Fibroblast of pulmonary artery (primary cell): ENCODE results near the gene PPP1R13B.

Experiments used
- DNase-seq: peaks from one replicate; pipeline ENCODE4 v3.0.0-alpha.2; 2010; ENCODE audit warnings: low read depth
- H3K4me3 ChIP-seq: replicated peaks from 2 replicates; pipeline ENCODE4 v1.5.1; 2011; ENCODE audit warnings: low read depth, mild to moderate bottlenecking, control low read depth, low read length, moderate library complexity
- TF ChIP-seq, protein P1 (sequence below): IDR thresholded peaks from 2 replicates; pipeline ENCODE4 v1.5.1; 2011; ENCODE audit warnings: mild to moderate bottlenecking, control low read depth, low read length, inconsistent platforms; ENCODE audit errors: missing control alignments

The PPP1R13B gene

DNA sequence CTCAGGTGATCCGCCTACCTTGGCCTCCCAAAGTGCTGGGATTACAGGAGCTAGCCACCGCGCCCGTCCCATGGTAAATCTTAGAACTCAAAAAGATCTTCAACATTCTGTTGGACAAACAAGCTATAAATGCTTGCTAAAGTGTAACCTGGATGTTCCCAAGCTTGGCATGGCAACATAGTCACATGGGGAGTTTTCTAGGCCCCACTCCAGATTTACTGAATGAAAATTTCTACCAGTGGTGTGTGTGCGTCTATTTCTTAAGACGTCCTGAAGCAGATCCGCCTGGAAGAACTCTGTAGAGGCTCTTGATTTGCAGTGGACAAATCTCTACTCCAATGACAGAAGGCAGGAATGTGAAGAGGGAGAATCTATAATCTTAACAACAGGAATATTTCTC is 71.9 kb downstream of the PPP1R13B start:
- DNase-seq, result no peak
- H3K4me3 ChIP-seq, result no peak overlapping the region
- TF ChIP-seq, protein P1, sequence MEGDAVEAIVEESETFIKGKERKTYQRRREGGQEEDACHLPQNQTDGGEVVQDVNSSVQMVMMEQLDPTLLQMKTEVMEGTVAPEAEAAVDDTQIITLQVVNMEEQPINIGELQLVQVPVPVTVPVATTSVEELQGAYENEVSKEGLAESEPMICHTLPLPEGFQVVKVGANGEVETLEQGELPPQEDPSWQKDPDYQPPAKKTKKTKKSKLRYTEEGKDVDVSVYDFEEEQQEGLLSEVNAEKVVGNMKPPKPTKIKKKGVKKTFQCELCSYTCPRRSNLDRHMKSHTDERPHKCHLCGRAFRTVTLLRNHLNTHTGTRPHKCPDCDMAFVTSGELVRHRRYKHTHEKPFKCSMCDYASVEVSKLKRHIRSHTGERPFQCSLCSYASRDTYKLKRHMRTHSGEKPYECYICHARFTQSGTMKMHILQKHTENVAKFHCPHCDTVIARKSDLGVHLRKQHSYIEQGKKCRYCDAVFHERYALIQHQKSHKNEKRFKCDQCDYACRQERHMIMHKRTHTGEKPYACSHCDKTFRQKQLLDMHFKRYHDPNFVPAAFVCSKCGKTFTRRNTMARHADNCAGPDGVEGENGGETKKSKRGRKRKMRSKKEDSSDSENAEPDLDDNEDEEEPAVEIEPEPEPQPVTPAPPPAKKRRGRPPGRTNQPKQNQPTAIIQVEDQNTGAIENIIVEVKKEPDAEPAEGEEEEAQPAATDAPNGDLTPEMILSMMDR, result no peak

DNA sequence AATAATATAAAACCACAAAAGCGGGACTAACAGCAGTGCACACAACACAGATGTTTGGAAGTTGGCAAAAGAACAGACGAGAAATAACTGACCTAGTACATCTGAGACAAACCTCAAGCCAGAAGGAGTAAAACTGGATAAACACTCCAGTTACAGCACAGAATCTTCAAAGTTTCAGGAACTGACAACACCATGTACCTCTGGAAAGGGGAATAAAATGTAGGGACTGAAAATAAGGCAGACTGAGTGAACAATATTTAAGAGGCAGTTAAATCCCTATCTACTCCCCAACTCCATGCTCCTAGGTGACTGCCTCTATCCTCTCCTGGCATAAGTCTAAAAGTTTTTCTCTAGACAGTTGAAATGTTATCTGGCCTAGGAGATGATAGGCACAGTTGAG is 73.9 kb downstream of the PPP1R13B start:
- no peak for DNase-seq
- TF ChIP-seq, protein P1, result no peak
- H3K4me3 ChIP-seq, result no peak overlapping the region

DNA sequence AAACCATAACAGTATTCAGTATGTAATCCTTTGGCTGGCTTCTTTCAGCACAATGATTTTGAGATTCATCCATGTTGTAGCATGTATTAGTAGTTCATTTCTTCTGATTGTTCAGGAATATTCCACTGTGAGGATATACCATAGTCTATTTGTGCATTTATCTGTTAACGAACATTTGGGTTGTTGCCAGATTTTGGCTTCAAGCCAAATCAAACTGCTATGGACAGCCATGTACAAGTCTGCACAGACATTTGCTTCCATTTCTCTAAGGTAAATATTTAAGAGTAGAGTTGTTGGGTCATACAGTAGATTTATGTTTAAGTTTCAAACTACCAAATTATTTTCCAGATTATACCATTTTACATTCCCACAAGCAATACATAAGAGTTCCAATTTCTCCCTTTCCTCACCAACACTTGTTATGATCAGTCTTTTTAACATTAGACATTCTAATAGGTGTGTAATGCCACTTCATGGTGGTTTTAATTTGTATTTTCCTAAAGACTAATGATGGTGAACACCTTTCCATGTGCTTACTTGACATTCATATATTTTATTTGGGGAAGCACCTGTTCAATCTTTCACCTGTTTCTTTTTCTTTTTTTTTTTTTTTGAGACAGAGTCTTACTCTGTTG is 75.2 kb downstream of the PPP1R13B start:
- TF ChIP-seq, protein P1, result no peak
- no peak overlapping the region for H3K4me3 ChIP-seq
- no peak for DNase-seq

DNA sequence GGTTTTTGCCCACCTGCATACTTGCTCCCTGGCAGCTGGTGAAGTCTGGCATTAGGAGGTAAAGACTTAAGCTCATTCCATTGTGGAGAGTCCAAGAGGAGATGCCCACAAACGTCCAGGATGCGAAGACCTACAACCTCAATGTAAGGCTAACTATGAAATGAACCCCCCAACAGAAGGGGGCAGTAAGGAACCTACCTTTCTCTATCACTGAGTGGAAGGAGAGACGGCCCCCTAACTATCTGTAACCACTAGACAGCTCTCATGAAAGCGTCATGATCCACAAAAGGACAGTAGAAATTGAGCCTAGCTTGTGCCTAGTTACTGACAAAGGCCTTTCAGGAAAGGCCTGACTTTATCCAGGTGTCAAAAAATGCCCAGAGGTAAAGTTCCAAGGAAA is 76.5 kb downstream of the PPP1R13B start:
- no peak for DNase-seq
- TF ChIP-seq, protein P1, result no peak

DNA sequence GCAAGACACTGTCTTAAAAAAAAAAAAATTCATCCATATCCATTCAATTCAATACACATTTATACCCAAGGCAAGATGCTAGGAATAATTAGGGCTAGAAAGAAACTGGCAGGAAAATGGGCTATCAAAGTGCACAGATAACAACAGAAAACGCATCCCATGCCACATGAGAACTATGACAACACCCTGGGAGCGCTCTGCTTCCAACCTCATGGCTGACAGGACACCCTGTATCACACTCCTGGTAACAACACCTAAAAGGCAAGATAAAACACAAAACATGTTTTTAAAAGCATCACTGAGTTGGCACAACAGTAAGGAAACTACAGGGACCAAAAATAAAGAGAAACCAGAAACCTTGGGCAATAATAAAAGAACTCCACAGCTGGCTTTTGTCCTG is 76.9 kb downstream of the PPP1R13B start:
- DNase-seq, result no peak
- no peak overlapping the region for H3K4me3 ChIP-seq
- TF ChIP-seq, protein P1, result no peak

More for the DNA sequence above, 76.5 kb downstream of the PPP1R13B start:
- no peak overlapping the region for H3K4me3 ChIP-seq

DNA sequence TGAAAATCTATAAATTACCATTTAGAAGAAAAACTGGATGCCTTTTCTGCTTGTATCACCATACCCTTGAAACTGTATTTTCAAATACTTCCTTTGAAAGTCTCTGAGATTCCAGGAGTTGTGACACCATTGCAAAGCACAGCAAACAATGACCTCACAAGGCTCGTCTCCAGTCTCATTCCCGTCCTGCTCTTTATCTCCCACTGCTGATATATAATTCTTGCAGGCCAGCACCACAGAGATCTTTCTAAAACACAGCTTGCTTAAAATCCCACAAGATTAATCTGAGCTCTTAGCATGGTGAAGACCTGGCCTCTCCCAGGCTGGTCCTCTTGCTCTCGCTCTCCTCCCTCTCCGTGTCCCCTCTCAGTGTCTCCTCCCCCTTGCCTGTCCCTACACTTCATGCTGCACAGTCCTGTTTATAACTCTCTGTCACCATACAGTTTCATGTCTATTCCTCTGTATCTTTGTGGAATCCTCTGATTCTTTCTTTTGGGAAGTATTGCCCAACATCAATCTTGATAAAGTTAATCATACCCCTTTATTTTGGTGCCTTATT is 80.0 kb downstream of the PPP1R13B start:
- TF ChIP-seq, protein P1, result no peak
- H3K4me3 ChIP-seq, result no peak overlapping the region
- peak; percentile 42 for DNase-seq

DNA sequence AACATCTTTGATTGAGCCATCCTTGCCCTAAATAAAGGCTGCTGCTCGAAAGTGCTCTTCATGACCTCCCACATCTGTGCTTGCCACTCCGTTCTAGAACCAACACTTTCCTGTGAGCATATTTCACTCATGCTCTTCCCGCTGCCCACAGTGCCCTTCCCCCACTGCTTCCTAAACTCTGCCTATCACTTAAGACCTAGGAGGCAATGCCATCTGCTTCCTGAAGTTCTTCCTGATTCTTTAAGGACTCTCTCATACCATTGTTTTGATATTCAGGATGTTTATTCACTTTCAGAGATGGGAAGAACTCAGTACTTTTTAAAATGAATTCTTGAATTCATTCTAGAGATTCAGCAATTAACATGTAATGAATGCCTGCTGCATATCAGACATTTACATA is 81.8 kb downstream of the PPP1R13B start:
- H3K4me3 ChIP-seq, result no peak overlapping the region
- TF ChIP-seq, protein P1, result no peak
- no peak for DNase-seq
